ENCODE data around the gene FCHSD1.

- no peak for TF ChIP-seq CTCF (conservative IDR thresholded peaks at IDR 0.05; ENCODE audit: low read depth, low read length)
- TF ChIP-seq SMC3 (IDR thresholded peaks at IDR 0.05; ENCODE audit: low read depth, low read length): no peak
- no peak for TF ChIP-seq POLR2A (IDR thresholded peaks at IDR 0.05; ENCODE audit: low read depth, low read length)
- no peak for TF ChIP-seq USF2 (IDR thresholded peaks at IDR 0.05; ENCODE audit: low read depth, low read length)
- no peak for TF ChIP-seq BHLHE40 (IDR thresholded peaks at IDR 0.05; ENCODE audit: low read depth, low read length)
- TF ChIP-seq CEBPB (IDR thresholded peaks at IDR 0.05; ENCODE audit: low read depth, low read length): no peak
- no peak for TF ChIP-seq MXI1 (IDR thresholded peaks at IDR 0.05; ENCODE audit: borderline replicate concordance, low read depth, low read length)
- TF ChIP-seq MAFK (IDR thresholded peaks at IDR 0.05; ENCODE audit: low read depth, low read length): no peak
- TF ChIP-seq RAD21 (IDR thresholded peaks at IDR 0.05; ENCODE audit: low read length): no peak
Measured at GRCh38 chr5:141611289-141611688, 39.9 kb downstream of the FCHSD1 start.

Measured in IMR-90 (cell line).